Measurements from ENCODE around the gene FOS.
"Not testable (repeated sequence)": the region's sequence is repeated elsewhere in the genome, so short reads cannot be mapped to it uniquely, and the experiment has no call there.

FOS gene

GRCh38 chr14:75277815-75278421, 710 bp upstream of the FOS start:
- no peak for DNase-seq

GRCh38 chr14:75279153-75279762, 630 bp downstream of the FOS start:
- no peak for DNase-seq

GRCh38 chr14:75279763-75280290, 1.2 kb downstream of the FOS start:
- no peak for DNase-seq

GRCh38 chr14:75280291-75280830, 1.7 kb downstream of the FOS start:
- no peak for DNase-seq

GRCh38 chr14:75280831-75281653, 2.4 kb downstream of the FOS start:
- no peak for DNase-seq

- no peak for DNase-seq
Observed at GRCh38 chr14:75281654-75282019, 3.0 kb downstream of the FOS start.

GRCh38 chr14:75282170-75282554, 3.5 kb downstream of the FOS start:
- no peak for DNase-seq

GRCh38 chr14:75282555-75283161, 4.0 kb downstream of the FOS start:
- not testable (repeated sequence) for DNase-seq

GRCh38 chr14:75283162-75283832, 4.7 kb downstream of the FOS start:
- DNase-seq, result no peak

GRCh38 chr14:75283833-75284563, 5.4 kb downstream of the FOS start:
- no peak for DNase-seq

GRCh38 chr14:75285331-75285730, 6.7 kb downstream of the FOS start:
- no peak for DNase-seq

GRCh38 chr14:75286313-75286712, 7.7 kb downstream of the FOS start:
- no peak for DNase-seq

- DNase-seq, result no peak
Observed at GRCh38 chr14:75289840-75290388, 11.3 kb downstream of the FOS start.

GRCh38 chr14:75290851-75291250, 12.2 kb downstream of the FOS start:
- no peak for DNase-seq

- DNase-seq, result no peak
Observed at GRCh38 chr14:75291331-75291730, 12.7 kb downstream of the FOS start.

GRCh38 chr14:75292101-75292563, 13.5 kb downstream of the FOS start:
- DNase-seq, result no peak

GRCh38 chr14:75292886-75293285, 14.3 kb downstream of the FOS start:
- DNase-seq, result no peak

- peak; percentile 90 for DNase-seq
Observed at GRCh38 chr14:75293920-75294648, 15.5 kb downstream of the FOS start.

GRCh38 chr14:75294649-75295033, 16.0 kb downstream of the FOS start:
- DNase-seq, result no peak

GRCh38 chr14:75295061-75295461, 16.4 kb downstream of the FOS start:
- DNase-seq, result no peak

Measured in NK-92 treated with Interleukin-12 subunit alpha and Interleukin-12 subunit beta, amount 100 ng/mL, for 24 hours (cell line).